GM19099 (cell line): Measurements from ENCODE around the gene PDCD4.

ENCODE experiments used
- POLR2A ChIP-seq: IDR thresholded peaks from 3 replicates; pipeline ENCODE4 v1.6.1; 2011; ENCODE audit warnings: low read depth; ENCODE audit not compliant: insufficient read length; ENCODE audit errors: extremely low read depth

The PDCD4 gene

DNA sequence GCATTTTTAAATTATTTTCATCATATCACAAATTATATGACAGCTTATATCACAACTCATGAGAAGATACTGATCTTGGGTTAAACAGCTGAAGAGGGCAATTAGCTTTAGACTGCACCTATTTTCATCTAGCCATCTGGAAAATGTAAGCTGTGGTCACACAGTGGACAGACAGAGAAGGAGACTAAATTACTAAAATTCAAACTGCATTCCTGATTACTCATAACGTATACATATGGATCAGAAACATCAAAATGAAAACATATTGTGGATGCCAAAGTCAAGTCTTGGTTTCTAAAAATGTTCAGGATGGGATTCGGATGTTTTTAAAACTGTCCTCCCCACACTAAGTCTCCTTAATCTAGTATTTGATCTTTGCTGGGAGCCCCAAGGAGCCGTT is 40.6 kb downstream of the PDCD4 start:
- no peak for TF ChIP-seq POLR2A

DNA sequence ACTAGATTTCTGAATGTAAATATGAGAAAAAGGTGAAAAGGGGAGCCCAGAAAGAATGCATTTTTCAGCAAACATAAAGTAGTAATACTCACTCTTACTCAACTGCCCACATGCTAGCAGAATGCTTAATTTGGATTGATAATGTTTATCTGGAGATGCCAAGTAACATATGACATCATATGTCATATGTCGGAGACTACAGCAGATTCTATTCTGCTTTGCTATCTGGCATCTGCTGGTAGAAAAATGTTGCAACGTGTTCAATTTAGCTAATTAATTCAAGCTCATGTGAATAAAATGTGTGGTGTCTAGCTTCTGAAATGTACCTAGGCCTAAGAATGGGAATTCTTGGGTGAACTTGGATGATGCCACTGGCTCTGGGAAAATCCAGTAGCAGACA is 42.7 kb downstream of the PDCD4 start:
- TF ChIP-seq POLR2A = no peak

DNA sequence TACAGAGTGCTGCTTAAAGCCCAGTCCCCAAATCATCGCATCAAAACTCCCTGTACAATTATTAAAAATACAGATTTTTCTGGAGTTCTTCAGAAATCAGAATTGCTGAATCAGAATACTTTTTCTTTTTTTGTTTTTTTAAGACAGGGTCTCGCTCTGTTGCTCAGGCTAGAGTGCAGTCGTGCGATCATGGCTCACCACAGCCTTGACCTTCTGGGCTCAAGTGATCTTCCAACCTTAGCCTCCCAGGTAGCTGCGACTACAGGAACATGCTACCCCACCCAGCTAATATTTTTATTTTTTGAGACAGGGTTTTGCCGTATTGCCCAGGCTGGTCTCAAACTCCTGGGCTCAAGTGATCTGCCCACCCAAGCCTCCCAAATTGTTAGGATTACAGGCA is 43.3 kb downstream of the PDCD4 start:
- TF ChIP-seq POLR2A = no peak

DNA sequence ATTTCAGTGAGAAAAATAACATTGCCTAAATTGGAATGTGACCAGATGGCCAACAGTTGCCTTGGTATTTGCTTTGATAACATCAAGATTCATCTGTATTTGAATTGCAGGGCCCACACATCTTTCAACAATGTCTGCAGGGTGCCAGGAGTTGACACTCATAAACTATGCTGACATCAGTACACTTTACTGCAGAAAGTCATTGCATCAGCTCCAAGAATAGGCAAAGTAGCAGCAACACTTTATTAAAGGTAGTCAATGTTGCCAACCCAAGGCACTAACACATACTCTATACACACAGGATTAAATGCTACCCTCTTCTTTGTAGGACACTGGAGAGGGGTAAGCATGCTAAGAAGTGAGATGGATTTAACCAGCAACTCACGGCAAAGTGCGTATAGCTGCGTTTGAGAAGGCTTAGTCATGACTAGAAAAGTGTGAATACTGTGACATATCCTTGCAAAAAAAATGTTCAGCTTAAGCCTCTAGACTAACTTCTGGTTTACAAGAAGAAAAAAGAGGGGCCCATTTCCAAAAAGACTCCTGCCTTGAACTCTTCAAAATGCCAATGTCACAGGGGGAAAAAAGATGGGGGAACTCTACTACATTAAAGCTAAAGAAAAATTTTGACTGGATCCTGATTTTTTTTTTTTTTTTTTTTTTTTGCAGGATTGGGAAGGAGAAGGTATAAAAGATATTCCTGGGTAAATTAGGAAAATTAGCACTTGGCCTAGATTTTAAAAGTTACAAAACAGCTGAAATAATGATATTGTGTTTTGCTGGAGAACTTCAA is 45.0 kb downstream of the PDCD4 start:
- no peak for TF ChIP-seq POLR2A

DNA sequence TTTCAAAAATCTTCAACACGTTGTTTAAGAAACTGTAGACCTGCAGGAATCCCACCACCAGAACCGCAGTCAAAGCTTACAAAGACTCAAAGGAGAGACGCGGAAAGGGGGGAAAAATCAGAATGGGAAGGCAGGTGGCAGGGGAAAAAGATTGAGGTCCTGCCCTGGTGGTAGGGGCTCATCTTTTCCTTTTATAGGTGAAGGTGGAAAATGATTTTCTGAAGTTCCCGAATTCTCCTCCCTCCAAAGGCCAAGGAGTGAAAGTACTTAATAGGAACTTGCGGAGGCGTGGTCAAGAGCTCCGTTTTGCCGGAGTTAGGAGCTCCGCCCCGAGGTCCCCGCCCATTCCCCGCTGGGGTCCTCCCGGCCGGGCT is 46.5 kb downstream of the PDCD4 start:
- no peak for TF ChIP-seq POLR2A

DNA sequence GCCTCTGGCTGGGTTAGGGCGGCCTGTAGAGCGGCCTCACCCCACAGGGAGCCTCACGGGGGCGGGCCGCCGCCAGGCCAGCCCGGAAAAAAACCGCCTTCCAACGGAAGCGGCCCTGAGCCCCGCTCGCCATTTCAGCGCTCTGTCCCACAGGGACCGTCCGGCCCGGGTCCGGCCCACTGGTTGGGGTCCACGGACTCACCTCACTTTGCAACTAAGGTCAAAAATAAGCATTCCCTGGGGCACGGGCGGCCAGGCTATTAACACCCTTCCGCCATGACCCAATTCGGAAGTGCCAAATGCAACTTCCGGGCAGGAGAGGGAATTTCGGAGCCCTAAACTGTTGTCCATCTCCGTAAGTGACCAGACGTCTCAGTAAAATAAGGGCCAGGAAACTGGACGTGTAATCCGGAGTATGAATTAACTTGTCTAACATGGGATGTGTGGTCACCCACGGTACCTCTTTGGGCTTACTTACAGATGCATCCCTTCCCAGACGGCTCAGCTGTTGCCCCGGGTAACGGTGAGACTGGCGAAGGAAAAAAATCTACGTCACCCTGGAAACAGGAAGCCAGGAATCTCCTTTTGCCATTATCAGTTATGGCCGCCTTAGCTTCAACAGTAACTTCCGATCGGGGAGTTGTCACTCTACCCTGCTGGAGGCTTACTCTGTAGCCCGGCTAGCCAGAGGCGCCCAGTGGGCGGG is 47.1 kb downstream of the PDCD4 start, which contains the start of gene BBIP1:
TSS of gene BBIP1 (minus strand) at position 538 of the 706 bp plus-strand sequence. CDS start 1,023 bp downstream, outside the sequence.
- peak; percentile 88 for TF ChIP-seq POLR2A

DNA sequence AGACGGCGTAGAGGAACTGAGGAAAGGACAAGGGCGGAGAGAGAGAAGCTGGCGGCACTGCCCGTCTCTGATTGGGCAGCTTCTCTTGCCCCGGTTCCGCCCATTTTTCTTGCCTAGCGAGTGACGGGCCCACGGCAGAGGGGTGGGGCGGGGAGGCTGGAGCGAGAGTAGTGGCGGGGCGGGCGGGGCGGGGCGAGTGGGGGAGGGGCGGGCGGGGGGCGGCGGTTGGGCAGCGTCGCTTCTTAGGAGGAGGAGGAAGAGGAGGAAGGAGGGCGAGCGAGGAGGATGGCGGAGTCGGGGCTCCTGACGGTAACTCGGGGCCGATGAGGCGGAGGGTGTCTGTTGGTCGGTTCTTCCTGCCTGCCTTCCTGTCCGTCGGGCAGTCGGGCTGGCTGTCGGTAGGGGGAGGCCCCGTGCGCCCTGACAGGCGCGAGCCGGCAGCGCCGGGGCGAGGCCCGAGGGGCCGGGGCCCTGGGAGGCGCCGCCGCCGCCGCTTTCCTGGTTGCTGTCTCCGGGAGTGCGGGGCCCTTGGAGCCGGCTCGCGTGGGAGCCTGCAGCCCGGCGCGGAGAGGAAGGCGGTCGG is 47.7 kb downstream of the PDCD4 start, which contains the start of gene SHOC2:
TSS of gene SHOC2 (plus strand) at position 256 of the 583 bp plus-strand sequence. CDS start 44,755 bp downstream, outside the sequence.
- TF ChIP-seq POLR2A = peak; percentile 91

DNA sequence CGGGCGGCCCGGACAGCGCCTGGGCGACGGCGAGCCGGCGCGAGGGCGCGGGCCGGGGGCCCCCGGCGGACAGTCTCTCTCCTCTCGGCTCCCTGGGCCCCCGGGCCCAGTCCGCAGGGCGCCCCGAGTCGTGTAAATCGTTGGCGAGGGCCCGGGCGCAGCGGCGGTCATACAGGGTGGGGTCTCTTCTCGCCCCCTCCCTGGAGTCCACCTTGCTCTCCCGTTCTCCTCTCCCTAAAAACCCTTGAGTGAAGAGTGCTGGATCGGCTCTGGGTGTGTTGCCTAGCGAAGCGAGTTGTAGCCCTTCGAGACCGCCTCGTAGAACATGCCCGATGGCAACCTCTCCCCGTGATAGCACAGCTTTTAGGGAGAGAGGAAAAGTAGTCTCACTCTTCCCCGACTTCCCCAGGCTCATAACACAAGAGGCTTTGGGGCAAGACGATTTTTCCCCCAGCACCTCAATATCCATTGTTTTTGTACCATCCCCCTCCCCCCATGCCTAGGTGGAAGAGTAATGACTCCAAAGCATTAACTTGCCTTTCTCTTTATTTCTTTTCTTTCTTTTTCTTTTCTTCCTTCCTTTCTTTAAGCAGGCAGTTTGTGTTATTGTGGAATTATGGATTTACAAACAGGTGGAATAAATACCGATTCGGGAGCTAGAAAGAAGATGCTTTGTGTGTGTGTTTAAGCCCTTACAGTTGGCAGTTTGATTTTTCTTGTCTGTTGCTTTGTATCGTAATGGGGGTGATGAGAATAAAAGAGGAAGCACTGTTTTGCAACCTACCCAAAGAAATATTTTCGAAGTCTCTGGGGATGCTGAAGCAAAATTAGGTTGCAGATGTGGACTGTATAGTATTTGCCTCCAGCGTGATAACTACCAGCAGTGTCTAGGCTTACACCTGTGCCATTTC is 48.5 kb downstream of the PDCD4 start:
- TF ChIP-seq POLR2A = peak; percentile 36

DNA sequence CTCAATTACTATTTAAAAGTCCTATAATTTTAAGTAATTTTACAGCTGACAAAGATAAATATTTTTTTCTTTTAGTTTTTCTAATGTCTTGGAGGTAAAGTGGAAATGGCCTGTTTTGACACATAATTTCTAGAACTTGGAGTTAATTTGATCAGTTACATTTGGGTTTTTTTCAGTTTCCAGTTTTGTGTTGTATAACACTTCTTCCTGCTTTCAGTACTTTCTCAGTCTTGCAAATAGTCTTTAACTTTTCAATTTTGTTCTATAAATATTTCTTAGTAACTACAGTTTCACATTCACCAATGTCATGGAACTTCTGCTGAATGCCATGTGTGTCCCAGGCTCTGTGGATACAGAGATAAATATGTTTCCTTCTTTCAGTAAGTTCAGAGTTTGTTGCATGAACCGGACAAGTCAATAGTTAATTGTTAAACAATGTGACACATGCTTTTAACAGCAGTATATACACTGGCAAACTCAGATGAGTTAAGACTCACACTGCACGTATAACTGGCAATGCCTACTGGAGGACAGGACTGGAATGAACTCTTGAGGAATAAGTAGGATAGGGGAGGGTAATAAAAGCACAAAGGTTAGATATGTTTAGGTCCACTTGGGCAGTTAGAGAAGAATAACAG is 52.2 kb downstream of the PDCD4 start:
- TF ChIP-seq POLR2A = no peak

DNA sequence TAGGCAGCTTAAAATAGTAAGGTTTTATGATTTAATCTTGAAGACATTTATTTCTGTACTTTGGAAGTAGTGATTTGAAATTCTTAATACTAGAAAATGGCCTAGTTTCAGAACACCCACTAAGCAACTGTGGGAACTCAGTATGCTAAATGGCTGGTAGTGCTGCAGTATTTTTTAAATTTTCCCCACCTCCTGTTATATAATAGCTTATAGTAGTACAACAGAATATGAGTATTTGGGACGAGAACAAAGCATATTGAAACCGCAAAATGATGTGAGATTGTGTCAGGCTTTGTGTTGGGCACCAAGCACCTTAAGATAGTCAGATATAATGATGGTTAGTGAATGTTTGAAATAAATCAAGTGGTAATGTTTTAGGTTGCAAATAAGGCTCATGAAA is 55.7 kb downstream of the PDCD4 start:
- no peak for TF ChIP-seq POLR2A

DNA sequence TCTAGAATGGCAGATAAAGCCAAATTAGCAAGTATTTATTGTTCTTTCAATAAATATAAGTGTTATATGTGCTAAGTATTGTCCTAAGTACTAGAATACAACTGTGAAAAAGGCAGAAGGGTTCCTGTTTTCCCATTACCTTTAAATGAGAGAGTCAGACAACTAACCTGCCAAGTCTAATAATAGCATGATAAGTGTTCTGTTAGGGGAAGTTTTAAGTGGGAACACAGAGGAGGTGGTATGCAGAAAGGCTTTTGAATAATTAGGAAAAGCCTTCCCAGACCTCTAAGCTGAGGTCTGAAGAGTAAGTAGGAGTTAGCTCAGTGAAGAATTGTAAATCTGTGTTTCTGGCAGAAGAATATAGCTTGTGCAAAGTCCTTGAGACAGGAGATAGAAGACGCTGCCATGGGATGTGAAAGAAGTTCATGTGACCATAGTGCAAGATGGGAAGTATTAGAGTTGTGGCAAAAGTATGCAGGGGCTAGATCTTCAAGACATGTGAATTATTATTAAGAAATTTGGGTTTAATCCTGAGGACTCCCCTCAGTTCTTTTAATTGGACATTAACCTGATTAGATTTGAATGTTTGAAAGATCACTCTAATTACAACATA is 60.1 kb downstream of the PDCD4 start:
- no peak for TF ChIP-seq POLR2A

DNA sequence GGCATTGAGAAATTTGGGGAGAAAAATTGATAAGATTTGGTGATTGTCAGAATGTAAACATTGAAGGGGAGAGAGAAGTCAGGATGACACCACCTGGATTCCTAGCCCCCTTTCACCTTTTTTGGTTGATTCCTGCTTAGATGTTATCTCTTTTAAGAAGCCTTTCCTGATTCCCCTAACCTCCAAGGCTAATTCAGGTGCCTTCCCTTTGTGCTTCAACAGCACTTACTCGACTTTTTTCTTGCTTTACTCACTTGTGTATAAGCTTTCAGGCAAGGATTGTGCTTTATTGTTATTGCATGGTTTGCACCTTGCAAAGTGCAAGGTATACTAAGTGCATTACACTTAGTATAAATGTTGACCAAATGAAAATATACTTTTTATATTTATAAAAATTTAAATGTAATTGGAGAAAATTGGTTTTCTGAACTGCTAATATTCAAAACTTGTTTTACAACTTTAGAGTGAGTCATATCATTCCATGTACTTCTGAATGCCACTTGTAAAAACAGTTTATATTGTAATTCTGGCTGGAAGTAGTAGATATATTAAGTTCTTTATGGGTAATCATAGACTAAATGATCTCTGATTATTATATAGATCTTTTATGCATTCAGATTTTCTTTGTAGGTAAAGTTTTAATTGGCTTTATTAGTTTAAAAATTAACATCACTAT is 60.9 kb downstream of the PDCD4 start:
- TF ChIP-seq POLR2A = no peak

DNA sequence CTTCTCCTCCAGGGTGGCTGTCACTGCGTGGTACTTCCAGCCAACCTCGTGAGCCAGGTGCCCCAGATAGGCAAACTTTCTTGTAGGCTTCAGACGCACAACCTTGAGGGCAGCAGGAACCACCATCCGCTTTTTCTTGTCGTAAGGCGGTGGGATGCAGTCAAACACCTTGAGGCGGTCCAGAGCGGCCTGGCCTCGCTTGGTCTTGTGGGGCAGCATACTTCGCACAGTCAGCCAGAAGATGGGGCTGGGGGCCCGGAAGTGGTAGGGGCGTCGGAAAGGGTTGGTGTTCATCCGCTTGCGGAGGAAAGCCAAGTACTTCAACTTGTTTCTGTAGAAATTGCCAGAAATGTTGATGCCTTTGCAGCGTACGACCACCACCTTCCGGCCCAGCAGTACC is 65.0 kb downstream of the PDCD4 start:
- no peak for TF ChIP-seq POLR2A

DNA sequence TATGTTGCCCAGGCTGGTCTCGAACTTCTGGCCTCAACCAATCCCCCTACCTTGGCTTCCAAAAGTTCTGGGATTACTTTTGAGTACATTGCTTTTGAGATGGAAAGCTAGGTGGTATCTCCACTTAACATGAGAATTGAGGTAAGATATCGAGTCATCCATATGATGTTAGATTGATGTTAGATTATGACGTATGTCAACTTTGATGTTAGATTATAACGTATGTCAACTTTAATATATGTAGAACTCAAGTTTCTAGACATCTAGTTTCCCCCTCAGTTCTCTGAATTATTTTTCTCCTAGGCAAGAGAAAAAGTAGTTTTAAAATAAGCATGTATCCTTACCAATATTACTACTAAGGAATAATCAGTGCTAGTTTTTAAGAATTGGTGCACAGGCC is 67.7 kb downstream of the PDCD4 start:
- no peak for TF ChIP-seq POLR2A

DNA sequence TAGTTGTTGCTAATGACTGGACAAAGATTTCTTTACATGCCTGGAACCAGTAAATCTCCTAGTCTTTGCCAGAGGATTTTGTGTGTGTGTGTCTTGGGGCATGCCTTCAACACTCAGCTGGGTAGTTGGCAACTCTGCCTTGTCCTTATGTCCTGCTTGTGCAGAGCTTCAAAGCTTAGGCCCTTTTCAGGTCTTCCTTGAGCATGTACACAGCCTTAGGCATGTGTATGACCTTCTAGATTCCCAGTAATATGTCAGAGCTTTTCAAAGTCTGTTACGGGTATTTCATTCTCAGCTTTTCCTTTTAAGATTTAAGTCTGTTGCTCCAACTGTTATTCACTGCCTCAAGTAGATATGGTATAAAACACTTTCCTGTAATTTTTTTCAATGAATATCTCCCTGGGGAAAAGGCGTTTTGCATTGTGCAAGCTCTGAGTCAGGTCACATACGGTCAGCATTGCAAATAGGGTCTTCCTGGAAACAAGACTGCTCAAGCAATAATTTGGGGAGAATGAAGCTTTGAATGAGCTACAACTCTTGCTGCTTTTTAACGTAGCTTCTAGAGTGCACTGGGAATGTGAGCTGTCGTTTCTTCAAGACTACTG is 73.2 kb downstream of the PDCD4 start:
- TF ChIP-seq POLR2A = no peak
